A673 (cell line): ENCODE measurements around the gene LARP4.
"Not testable (repeated sequence)": the region's sequence is repeated elsewhere in the genome, so short reads cannot be mapped to it uniquely, and the experiment has no call there.

Experiments
- EZH2 ChIP-seq: fragments of 200-600 bp; sonication (generic); IDR thresholded peaks from 2 replicates; pipeline ENCODE4 v1.6.1; 2017; ENCODE audit warnings: borderline replicate concordance, low read depth, mild to moderate bottlenecking, mixed read lengths, antibody characterized with exemption, low read length; ENCODE audit not compliant: poor library complexity, severe bottlenecking
- TF ChIP-seq, protein P1 (sequence below): fragments of 300-800, 200-600 bp; sonication (generic); conservative IDR thresholded peaks from 2 replicates; pipeline ENCODE4 v1.5.1; 2017; ENCODE audit warnings: low read depth, mild to moderate bottlenecking, antibody characterized with exemption, low read length, moderate library complexity, mixed read lengths

DNA sequence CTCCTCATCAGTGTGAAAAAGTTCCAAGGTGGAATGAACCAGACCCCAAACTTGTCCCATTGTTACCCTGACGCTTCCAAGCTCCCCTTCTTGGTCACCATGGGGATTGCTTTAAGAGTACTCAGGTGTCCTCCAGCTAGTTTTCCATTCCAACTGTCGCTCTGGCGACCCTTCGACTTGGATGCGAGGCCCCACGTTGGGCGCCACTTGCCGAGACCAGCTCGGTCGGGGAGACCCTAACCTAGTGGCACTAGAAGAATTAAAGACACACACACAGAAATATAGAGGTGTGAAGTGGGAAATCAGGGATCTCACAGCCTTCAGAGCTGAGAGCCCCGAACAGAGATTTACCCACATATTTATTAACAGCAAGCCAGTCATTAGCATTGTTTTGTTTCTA is 97.4 kb downstream of the LARP4 start:
- TF ChIP-seq, protein P1, sequence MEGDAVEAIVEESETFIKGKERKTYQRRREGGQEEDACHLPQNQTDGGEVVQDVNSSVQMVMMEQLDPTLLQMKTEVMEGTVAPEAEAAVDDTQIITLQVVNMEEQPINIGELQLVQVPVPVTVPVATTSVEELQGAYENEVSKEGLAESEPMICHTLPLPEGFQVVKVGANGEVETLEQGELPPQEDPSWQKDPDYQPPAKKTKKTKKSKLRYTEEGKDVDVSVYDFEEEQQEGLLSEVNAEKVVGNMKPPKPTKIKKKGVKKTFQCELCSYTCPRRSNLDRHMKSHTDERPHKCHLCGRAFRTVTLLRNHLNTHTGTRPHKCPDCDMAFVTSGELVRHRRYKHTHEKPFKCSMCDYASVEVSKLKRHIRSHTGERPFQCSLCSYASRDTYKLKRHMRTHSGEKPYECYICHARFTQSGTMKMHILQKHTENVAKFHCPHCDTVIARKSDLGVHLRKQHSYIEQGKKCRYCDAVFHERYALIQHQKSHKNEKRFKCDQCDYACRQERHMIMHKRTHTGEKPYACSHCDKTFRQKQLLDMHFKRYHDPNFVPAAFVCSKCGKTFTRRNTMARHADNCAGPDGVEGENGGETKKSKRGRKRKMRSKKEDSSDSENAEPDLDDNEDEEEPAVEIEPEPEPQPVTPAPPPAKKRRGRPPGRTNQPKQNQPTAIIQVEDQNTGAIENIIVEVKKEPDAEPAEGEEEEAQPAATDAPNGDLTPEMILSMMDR, result not testable (repeated sequence)
- not testable (repeated sequence) for TF ChIP-seq EZH2
